ENCODE measurements around the gene RFLNA. TPM values are rescaled to one million over a fixed set of nuclear protein-coding genes. Genes with fewer than 3 reads are reported as not detected.

Gene RFLNA
- total RNA-seq, 1 experiment from 2014 or later, result 10.6 TPM

DNA sequence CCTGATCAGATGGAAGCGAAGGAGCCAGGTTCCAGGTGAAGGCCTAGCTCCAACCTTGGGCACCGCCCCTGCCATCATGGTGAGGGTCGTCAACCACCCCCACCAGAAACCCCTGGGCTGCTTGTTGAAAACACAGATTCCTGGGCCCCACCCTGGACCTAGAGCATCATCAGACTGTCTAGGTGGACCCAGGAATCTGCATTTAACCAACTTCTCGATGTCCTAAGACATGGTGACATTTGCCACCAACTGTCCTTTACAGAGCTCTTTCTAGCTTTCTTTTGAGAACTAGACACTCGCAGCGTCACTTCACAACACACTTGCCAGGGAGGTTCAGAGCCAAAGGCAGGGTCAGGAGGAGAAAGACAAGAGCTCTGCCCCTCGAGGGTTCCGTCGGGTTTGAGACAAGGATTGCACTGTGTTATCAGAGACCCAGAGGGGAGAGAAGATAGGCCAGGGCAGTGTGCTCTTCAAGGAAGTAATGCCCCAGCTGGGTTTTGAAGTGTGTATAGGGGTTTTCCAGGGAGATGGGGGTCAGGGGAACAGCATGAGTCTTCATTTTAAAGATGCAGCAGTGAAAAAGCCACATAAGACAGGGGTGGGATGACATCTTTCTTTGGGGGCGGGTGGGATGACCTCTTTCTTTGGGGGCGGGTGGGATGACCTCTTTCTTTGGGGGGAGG, 24.6 kb downstream of the RFLNA start:
- Histone ChIP-seq H2AFZ (ENCODE audit: low read length) (no peak overlapping the region), H3K27me3 (ENCODE audit: insufficient read depth, low read length) (no peaks in the 10 kb centered on the region), H3K4me2 (ENCODE audit: insufficient read depth, insufficient read length, low read length) (no peak overlapping the region), H2AK5ac (ENCODE audit: insufficient read length, low read length) (no peak overlapping the region), H2BK120ac (ENCODE audit: low read depth, low read length, poor library complexity, severe bottlenecking) (no peak overlapping the region), H3K56ac (ENCODE audit: insufficient read length, low read depth, low read length) (no peak overlapping the region), H4K5ac (ENCODE audit: insufficient read length, low read depth, low read length) (no peak overlapping the region), H3K4me1 (ENCODE audit: insufficient read depth, low read length) (peaks cover 3% of the 10 kb centered on the region; the same call in 1 of the 2 replicates), H3K23ac (ENCODE audit: insufficient read length, low read depth, low read length) (no peak overlapping the region), H2BK5ac (ENCODE audit: insufficient read length, low read length) (no peak overlapping the region), H2BK15ac (ENCODE audit: low read depth, low read length) (no peak overlapping the region), H3K27ac (ENCODE audit: insufficient read length, low read depth, low read length) (no peak overlapping the region), H3K9ac (ENCODE audit: extremely low read depth, insufficient read length, low read length) (no peak overlapping the region), H3K23me2 (ENCODE audit: insufficient read length, low read depth, low read length, poor library complexity, severe bottlenecking) (no peaks in the 10 kb centered on the region), H3K14ac (ENCODE audit: insufficient read depth, low read length) (no peak overlapping the region), H2BK12ac (ENCODE audit: insufficient read length, low read depth, low read length) (no peak overlapping the region), H3K9me3 (ENCODE audit: control insufficient read depth, low read depth, low read length) (peaks cover 14% of the 10 kb centered on the region), H4K8ac (replicated peaks; ENCODE audit: insufficient read length, low read depth, low read length) (no peak overlapping the region), H4K91ac (ENCODE audit: insufficient read length, low read depth, low read length) (no peak overlapping the region), H3K18ac (ENCODE audit: insufficient read length, low read depth, low read length) (no peak overlapping the region), H3T11ph (ENCODE audit: low read length) (no peak overlapping the region), H3K79me1 (ENCODE audit: insufficient read depth, low read depth, low read length, poor library complexity, severe bottlenecking) (no peaks in the 10 kb centered on the region), H4K20me1 (ENCODE audit: control insufficient read depth, insufficient read depth, insufficient read length) (no peaks in the 10 kb centered on the region), H2BK20ac (ENCODE audit: low read depth, low read length, poor library complexity, severe bottlenecking) (no peak overlapping the region), H3K4ac (ENCODE audit: low read depth, low read length) (no peak overlapping the region), H3K79me2 (ENCODE audit: insufficient read depth, low read length) (no peaks in the 10 kb centered on the region)
- Mint-ChIP-seq H3K27ac (peak overlapping the region in 1 of 3 experiments; percentile 76; a peak in 1 of 7 replicates), H3K4me3 (no peak overlapping the region), H3K27me3 (ENCODE audit: low read depth) (peaks cover 28% of the 10 kb centered on the region), H3K36me3 (ENCODE audit: insufficient read depth in 1 of 3, low read depth in 3 of 3) (peaks cover 12 to 26% (median 13%) of the 10 kb centered on the region in 3 experiments), H3K4me1 (peaks cover 40 to 43% of the 10 kb centered on the region in 2 experiments), H3K9me3 (peaks cover 12% of the 10 kb centered on the region in 2 experiments)
- TF ChIP-seq, protein P1, sequence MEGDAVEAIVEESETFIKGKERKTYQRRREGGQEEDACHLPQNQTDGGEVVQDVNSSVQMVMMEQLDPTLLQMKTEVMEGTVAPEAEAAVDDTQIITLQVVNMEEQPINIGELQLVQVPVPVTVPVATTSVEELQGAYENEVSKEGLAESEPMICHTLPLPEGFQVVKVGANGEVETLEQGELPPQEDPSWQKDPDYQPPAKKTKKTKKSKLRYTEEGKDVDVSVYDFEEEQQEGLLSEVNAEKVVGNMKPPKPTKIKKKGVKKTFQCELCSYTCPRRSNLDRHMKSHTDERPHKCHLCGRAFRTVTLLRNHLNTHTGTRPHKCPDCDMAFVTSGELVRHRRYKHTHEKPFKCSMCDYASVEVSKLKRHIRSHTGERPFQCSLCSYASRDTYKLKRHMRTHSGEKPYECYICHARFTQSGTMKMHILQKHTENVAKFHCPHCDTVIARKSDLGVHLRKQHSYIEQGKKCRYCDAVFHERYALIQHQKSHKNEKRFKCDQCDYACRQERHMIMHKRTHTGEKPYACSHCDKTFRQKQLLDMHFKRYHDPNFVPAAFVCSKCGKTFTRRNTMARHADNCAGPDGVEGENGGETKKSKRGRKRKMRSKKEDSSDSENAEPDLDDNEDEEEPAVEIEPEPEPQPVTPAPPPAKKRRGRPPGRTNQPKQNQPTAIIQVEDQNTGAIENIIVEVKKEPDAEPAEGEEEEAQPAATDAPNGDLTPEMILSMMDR (conservative IDR thresholded peaks at IDR 0.05), result no peak
- DNase-seq, result no peak
- WGBS (ENCODE audit: extremely low coverage, insufficient read length, low lambda C conversion rate), result no CpG with 5 or more reads among the region's 11 CpGs
